Muscle of arm (tissue), 12 donors: ENCODE results near the gene LRRC41. TPM values are rescaled to one million over a fixed set of nuclear protein-coding genes. Genes with fewer than 3 reads are reported as not detected.
"Not testable (repeated sequence)": the region's sequence is repeated elsewhere in the genome, so short reads cannot be mapped to it uniquely, and the experiment has no call there.

ENCODE experiments used
- DNase-seq: peaks from one replicate; pipeline ENCODE4 v3.0.0-alpha.2; 2013
- polyA plus RNA-seq, 12 donors: library from polyadenylated mRNA; unstranded; fragments of 120-200 nt; gene quantifications; one replicate each; pipeline ENCODE4 v1.2.1, GENCODE V29; 2013; ENCODE audit not compliant: insufficient read length in 12 of 12

LRRC41 gene
- polyA plus RNA-seq, 12 donors = 44.1 to 62.3 (median 57.2) TPM; not detected in 1

DNA sequence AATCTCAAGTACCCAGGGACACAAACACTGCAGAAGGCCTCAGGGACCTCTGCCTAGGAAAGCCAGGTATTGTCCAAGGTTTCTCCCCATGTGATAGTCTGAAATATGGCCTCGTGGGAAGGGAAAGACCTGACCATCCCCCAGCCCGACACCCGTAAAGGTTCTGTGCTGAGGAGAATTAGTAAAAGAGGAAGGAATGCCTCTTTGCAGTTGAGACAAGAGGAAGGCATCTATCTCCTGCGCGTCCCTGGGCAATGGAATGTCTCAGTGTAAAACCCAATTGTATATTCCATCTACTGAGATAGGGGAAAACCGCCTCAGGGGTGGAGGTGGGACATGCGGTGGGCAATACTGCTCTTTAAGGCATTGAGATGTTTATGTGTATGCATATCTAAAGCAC is 26.4 kb upstream of the LRRC41 start:
- DNase-seq = not testable (repeated sequence)

DNA sequence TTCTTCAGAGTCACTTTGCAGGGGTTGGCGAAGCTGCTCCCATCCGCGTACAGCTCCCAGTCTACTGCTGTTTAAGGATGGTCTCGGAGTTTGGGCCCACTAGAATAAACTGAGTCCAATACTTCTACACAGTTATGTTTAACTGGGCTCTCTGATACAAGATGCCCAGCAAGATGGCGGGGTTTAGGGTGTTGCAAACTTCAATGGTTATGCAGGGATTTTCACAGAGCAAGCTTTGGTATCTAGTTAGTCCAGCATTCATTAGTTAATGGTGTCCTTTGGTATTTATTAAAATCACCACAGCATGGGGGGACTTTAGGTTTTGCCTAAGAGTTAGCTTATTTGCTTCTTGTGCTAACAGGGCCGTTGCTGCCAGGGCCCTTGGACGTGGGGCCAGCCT is 24.8 kb upstream of the LRRC41 start:
- DNase-seq = not testable (repeated sequence)

DNA sequence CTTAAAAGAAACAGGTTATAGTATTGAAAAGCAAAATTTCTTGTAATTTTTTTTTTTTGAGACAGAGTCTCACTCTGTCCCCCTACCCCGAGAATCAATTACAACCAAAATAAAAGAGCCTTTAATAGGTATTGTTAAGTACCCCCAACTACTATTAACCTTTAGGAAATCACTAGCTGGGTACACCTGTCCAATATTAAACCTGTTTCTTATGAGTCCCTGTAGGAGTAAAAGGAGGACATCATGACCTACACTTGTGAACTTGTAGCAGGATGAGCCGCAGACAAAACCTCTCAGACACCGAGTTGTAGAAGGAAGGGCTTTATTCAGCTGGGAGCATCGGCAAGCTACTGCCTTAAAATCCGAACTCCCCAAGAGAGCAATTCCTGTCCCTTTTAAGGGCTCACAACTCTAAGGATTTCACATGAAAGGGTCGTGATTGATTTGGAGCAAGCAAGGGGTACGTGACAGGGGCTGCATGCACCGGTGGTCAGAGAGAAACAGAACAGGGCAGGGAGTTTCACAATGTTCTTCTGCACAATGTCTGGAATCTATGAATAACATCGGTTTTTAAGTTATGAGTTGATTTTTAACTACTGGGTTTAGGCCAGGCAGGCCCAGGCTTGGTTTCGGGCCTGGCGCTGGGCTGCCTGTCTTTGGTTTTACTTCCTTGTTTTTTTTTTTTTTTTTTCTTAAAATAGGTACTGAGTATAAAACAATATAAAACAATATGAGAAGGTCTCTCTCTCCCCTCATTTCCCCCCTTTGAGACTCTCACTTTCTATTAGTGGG is 22.1 kb upstream of the LRRC41 start:
- DNase-seq = not testable (repeated sequence)

DNA sequence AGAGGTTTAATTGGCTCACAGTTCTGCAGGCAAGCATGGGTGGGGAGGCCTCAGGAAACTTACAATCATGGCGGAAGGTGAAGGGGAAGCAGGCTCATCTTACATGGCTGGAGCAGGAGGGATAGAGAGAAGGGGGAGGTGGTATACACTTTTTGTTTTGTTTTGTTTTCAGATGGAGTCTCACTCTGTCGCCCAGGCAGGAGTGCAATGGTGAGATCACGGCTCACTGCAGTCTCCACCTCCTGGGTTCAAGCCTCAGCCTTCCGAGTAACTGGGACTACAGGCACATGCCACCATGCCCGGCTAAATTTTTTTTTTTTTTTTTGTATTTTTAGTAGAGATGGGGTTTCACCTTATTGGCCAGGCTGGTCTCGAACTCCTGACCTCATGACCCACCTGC is 18.8 kb upstream of the LRRC41 start:
- not testable (repeated sequence) for DNase-seq

DNA sequence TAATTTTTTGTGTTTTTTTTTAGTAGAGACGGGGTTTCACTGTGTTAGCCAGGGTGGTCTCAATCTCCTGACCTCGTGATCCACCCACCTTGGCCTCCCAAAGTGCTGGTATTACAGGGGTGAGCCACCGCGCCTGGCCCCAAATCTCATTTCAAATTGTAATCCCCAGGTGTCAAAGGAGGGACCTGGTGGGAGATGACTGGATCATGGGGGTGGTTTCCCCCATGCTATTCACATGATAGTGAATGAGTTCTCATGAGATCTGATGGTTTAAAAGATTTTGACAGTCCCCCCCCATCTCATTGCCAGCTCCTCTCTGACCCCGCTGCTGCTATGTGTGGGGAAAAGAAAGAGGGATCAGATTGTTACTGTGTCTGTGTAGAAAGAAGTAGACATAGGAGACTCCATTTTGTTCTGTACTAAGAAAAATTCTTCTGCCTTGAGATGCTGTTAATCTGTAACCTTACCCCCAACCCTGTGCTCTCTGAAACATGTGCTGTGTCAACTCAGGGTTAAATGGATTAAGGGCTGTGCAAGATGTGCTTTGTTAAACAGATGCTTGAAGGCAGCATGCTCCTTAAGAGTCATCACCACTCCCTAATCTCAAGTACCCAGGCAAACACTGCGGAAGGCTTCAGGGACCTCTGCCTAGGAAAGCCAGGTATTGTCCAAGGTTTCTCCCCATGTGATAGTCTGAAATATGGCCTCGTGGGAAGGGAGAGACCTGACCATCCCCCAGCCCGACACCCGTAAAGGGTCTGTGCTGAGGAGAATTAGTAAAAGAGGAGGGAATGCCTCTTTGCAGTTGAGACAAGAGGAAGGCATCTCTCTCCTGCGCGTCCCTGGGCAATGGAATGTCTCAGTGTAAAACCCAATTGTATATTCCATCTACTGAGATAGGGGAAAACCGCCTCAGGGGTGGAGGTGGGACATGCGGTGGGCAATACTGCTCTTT is 16.8 kb upstream of the LRRC41 start:
- DNase-seq = not testable (repeated sequence)

DNA sequence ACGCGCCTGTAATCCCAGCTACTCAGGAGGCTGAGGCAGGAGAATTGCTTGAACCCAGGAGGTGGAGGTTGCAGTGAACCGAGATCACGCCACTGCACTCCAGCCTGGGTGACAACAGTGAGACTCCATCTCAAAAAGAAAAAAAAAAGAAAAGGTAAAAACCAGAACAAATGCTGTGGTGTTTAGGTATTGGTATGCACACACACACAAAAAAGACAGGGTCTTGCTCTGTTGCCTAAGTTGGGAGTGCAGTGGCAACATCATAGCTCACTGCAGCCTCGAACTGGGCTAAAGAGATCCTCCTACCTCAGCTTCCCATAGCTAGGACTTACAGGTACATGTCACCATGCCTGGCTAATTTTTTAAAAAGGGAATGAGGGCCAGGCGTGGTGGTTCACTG is 15.9 kb upstream of the LRRC41 start:
- not testable (repeated sequence) for DNase-seq

GRCh38 chr1:46317323-46317722 is 13.9 kb upstream of the LRRC41 start:
- DNase-seq = no peak

DNA sequence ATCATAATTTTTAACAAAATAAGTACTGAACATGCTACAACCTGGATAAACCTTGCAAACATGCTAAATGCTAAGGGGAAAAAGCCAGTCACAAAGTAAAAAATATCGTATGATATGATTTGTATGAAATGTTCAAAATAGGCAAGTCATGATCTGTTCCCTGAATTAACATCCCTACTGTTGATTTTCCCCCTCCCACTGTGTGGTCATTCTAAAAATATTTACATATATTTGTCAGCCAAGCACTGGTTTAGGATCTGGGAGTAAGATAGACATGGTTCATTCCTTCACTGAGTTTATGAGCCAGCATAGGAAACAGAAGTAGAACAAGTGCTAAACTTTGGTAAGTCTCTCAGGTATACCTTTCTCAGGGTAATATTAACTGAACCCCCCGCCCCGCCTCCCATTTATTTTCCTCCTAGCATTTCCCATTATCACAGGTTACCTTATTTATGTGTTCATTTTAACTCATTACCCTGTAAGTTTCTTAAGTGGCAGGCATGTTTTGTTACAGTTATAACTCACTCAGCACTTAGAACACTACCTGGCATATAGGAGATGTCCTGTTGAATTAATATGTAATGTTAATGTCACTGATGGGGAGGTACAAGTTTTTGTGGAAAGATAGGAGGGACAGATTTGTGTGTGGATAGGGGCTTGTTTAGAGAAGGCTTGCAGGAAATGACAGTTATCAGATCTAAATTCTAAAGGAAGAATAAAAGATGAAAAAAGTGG is 12.4 kb upstream of the LRRC41 start:
- DNase-seq = no peak

DNA sequence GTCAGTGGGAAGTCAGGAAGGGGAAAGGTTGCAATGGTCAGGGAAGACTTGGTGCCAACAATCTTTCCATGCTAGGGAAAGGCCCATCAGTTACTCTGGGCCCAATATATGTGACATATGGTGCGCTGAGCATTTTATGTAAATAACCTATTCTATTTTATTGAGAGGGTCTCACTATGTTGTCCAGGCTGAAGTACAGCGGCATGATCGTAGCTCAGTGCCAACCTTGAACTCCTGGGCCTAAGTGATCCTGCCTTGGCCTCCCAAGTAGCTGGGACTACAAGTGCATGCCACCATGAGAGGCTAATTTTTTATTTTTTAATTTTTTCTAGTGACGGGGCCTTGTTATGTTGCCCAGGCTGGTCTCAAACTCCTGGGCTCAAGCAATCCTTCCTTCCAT is 6.9 kb upstream of the LRRC41 start:
- DNase-seq = no peak

DNA sequence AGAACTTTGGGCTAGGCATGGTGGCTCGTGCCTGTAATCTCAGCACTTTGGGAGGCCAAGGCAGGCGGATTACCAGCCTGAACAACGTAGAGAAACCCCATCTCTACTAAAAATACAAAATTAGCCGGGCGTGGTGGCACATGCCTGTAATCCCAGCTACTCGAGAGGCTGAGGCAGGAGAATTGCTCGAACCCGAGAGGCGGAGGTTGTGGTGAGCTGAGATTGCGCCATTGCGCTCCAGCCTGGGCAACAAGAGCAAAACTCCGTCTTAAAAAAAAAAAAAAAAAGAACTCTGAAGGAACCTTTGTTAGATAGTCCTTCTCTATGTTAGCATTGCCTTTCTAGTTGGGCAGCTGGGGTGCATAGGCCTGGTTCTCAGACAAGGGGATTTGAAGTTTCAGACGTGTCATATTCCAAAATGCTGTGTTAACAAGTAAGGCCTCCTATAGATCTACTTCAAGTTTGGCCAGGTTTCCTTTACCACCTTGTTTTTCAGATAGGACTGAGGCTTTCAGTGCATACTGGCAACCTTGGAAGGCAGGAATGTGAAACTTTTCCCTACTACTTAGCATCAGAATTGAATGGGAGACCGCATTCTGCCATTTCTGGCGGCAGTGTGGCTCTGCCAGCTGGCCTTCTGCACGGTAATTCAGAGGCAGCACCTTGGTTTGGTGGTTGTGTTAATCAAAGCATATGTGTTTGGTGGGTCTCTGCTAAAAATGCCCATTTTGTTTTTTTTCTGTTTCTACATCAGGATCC is 6.2 kb upstream of the LRRC41 start:
- no peak for DNase-seq

DNA sequence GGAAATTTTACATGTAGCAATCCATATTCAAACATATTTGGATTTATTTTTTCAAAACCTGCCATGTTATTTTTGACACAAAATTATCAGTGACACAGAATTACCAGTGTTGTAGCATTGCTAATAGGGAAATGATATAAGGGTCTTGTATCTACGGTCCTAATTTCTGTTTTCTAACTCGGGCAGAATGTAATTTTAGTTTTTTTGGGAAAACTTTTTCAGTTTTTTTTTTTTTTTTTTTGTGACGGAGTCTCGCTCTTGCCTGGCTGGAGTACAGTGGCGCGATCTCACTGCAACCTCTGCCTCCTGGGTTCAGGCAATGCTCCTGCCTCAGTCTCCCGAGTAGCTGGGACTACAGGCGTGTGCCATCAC is 2.7 kb upstream of the LRRC41 start:
- no peak for DNase-seq

DNA sequence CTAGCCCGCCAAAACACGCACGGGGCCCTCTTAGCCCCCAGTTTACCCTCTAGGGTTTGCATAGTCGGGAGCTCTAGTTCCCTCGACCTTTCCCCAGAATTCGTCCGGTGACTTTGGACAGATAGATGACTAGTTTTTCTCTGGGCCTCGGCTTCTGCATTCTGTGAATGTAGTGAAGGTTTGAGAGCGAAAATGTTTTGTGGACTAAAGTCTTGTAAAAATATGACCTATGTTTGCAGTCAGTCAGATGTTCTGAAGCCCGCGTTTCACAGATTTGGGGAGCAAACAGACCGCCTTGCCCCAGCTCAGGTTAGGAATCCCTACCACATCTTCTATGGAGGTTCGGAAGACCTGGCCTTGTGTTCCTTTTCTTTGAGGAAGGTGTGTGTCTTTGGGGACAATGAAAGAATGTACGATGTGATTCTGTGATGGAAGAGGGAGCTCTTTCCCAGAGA is 483 bp upstream of the LRRC41 start:
- no peak for DNase-seq

- DNase-seq = peak; percentile 66
These were observed 777 bp downstream of the LRRC41 start for GRCh38 chr1:46302641-46303037.

- peak; percentile 69 for DNase-seq
These were observed 1.4 kb downstream of the LRRC41 start for GRCh38 chr1:46301808-46302640.

DNA sequence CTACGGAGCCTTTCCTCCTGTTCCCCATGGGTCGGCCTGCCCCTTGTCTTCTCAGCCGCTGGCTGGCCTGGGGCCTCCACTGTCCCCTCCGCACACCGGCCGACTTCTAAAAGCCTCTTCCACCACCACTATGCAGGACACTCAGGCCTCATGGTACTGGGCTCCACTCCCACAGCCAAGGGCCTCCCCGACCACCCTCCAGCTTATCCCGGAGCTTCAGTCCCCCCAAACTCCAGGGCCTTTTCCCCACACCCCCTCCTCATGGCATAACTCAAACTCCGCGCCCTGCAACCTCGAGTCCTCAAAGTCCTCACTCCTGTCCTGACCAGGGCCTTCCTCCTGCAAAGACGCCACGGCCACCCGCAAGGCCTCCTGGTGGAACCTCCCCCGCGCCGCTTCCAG is 2.0 kb downstream of the LRRC41 start:
- no peak for DNase-seq

GRCh38 chr1:46300673-46301405 is 2.6 kb downstream of the LRRC41 start:
- DNase-seq = peak; percentile 60

GRCh38 chr1:46298387-46298786 is 5.0 kb downstream of the LRRC41 start:
- no peak for DNase-seq

- DNase-seq = no peak
These were observed 8.1 kb downstream of the LRRC41 start for GRCh38 chr1:46295306-46295705.

DNA sequence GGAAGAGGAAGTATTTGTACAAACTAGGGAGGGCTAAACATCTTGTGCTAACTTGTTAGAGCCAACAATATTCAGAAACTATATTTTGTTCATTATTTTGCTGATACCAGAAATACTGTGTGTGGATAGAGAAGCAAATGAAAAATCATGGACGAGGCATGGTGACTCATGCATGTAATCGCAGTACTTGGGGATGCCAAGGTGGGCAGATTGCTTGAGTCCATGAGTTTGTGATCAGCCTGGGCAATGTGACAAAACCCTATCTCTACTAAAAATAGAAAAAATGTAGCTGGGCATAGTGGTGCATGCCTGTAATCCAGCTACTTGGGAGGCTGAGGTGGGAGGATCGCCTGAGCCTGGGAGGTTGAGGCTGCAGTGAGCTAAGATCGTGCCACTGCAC is 13.4 kb downstream of the LRRC41 start:
- no peak for DNase-seq

DNA sequence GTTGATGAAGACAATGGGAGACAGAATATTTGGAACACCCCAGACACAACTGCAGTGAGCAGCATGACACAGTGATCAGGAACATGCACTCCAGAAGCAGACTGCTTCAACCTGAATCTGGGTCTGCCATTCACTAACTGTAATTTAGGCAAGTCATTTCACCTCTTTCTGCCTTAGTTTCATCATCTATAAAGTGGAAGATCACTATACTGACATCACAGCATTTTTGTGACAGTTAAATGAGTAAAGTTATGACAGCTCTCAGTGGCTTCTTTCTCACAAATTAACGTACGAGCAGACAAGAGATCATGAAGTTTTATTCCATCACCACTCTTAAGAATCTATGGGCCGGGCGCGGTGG is 14.3 kb downstream of the LRRC41 start:
- no peak for DNase-seq
